Ramos (cell line): ENCODE measurements around the gene ZBTB46.

Source experiments
- in situ Hi-C: fragments of 300-500 bp; cut with MboI; formaldehyde crosslinking; loops from one replicate; pipeline ENCODE4 v1.14.3; 2022; ENCODE audit warnings: low sequenced_read_pairs; ENCODE audit not compliant: unreplicated experiment

ZBTB46 gene

DNA sequence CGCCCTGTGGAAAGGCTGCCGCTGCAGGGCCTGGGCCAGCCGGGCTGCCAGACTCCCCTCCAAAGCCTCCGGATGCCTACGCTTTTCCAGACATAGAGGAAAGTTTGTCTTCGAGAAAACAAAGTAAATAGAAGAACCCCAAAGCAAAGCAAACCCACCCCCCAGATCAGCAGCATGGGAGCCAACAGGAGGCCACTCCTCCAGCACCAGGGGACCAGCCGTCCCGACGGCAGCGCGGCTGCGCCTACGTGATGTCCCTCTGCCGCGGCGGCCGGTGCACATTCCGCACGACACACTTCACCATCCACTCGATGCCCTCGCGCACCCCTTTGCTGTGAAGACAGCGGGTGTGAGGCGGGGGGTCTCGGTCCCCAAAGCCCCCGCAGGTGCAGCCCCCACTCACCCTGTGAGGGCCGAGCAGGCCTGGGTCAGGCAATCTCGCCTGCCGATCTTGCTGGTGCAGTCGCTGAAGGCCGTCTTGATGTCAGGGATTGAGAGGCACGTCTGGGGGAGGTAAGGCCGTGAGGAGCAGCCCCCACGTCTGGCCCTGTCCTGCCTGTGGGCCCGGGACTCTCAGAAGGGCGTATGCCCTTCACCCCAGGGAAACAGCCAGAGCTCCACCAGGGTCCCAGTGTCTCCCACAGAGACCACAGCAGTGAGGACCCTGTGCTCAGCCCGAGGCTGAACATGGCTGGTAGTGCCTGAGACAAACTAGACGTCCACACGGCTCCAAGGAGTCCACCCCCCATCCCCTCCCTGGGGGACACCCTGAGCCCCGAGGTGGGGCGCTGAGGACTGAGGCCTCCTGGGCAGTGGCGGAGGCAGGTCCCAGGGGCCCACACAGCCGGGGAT lies 130.6 kb downstream of the ZBTB46 start:
- in situ Hi-C loops = loop anchor here (10.0 kb wide), 1 partner anchor 154 kb away; no protein-coding TSS in a partner anchor

DNA sequence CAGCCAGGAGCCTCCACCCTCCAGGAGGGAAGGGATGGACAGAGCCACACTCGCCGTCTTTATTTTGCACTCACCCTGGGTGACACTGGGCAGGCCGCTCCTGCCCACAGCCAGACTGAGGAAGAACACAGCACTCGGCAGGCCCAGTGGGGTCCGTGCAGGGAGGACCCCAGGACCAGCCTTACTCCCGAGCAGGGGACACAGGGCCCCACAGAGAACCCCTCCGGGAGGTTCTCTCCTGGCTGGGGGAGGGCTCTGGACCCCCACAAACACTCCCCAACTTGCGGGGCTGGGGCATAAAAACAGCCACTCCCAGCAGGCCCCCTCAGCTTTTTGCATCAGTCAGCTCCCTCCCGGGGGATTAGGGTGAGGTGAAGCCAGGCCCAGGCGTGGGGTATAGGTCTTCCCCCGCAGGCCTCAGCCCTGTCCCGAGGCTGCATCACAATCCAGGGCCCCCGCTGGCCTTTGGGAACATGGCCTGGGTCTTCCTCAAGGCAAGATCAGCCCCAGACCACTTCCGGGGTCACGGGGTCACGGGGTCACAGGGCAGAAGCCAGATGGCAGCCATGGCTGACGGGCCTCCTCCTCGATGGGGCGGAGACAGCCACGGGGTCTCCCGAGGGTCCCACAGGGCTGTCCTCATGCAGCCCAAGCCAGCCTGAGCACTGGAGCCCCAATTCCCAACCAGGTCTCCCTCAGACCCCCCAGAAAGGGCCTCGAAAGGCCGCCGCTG lies 131.4 kb downstream of the ZBTB46 start:
- in situ Hi-C loops = loop anchor here (10.0 kb wide), 1 partner anchor 155 kb away; no protein-coding TSS in a partner anchor

DNA sequence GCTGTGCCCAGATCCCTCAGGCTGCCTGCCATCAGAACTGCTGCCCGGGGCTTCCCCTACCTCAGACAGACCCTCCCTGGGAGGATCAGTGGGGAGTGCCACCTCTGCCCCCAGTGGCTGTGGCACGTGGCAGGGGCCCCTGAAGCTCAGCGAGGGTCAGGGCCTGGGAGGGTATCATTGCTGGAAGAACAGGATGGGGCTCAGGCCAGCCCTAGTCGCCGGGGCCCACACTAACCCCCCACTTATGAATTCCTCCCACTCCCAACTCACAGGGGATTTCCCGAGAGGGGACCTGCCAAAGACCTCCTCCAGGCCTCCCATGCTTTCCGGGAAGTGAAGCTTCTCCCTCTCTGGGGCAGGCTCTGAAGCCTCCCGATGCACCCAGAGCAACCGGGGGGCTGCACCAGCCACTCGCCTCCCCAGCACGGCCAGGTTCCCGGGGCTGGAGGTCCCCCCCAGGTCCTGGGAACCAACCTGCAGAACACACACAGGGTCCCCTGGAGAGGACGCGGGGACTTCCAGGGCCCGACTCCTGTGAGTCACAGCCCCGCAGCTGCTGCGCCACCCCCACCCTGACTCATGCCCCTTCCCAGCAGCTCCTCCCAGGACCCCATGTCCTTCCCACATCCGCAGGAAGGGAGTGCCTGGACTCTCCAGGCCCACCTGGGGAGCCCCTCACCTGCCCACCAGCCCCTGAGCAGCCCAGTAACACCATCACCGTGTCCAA lies 132.2 kb downstream of the ZBTB46 start:
- in situ Hi-C loops = no loop called here

DNA sequence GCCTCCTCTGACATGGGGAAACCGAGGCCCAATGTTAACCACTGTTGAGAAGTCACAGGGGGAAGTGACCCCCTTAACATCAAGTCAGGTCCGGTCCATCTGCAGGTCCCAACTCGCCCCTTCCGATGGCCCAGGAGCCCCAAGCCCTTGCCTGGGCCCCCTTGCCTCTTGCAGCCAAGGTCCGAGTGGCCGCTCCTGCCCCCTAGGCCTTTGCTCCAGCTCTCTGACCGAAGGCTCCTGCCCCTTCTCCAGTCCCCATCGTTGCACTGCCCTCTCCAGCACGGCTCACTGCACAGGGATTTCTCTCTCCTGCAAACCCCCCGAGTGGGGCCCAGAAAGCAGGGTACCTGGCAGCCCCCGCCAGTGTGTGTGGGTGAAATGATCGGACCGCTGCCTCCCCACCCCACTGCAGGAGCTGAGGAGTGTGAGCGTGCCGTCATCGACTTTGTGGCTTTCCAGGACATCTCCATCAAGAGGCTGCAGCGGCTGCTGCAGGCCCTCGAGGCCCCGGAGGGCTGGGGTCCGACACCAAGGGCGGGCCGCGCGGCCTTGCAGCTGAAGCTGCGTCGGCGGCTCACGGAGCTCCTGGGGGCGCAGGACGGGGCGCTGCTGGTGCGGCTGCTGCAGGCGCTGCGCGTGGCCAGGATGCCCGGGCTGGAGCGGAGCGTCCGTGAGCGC lies 133.1 kb downstream of the ZBTB46 start:
- in situ Hi-C loops = no loop called here

DNA sequence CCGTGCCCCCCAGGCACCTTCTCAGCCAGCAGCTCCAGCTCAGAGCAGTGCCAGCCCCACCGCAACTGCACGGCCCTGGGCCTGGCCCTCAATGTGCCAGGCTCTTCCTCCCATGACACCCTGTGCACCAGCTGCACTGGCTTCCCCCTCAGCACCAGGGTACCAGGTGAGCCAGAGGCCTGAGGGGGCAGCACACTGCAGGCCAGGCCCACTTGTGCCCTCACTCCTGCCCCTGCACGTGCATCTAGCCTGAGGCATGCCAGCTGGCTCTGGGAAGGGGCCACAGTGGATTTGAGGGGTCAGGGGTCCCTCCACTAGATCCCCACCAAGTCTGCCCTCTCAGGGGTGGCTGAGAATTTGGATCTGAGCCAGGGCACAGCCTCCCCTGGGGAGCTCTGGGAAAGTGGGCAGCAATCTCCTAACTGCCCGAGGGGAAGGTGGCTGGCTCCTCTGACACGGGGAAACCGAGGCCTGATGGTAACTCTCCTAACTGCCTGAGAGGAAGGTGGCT lies 133.7 kb downstream of the ZBTB46 start:
- in situ Hi-C loops = no loop called here

DNA sequence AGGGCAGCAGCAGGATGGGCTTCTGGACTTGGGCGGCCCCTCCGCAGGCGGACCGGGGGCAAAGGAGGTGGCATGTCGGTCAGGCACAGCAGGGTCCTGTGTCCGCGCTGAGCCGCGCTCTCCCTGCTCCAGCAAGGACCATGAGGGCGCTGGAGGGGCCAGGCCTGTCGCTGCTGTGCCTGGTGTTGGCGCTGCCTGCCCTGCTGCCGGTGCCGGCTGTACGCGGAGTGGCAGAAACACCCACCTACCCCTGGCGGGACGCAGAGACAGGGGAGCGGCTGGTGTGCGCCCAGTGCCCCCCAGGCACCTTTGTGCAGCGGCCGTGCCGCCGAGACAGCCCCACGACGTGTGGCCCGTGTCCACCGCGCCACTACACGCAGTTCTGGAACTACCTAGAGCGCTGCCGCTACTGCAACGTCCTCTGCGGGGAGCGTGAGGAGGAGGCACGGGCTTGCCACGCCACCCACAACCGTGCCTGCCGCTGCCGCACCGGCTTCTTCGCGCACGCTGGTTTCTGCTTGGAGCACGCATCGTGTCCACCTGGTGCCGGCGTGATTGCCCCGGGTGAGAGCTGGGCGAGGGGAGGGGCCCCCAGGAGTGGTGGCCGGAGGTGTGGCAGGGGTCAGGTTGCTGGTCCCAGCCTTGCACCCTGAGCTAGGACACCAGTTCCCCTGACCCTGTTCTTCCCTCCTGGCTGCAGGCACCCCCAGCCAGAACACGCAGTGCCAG lies 134.3 kb downstream of the ZBTB46 start, which contains the start of gene TNFRSF6B:
TSS of gene TNFRSF6B (plus strand) at position 25 of the 729 bp plus-strand sequence. CDS start at position 141, 116 bp downstream.
- in situ Hi-C loops = no loop called here

DNA sequence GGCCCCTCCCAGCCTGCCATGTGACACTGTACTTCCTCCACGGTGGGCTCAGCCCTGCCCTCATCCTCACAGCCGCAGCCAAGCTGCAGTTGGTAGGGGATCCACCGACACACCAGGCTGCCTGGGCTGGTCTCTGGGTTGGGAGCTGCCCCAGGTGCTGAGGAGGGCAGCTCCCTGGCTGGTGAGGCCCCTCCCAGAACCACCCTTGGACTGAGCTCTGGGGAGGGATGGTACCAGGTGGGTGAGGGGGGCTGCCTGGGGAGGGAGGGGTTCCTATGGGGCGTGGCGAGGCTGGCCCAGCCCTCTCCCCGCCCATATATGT lies 134.8 kb downstream of the ZBTB46 start:
- in situ Hi-C loops = no loop called here

DNA sequence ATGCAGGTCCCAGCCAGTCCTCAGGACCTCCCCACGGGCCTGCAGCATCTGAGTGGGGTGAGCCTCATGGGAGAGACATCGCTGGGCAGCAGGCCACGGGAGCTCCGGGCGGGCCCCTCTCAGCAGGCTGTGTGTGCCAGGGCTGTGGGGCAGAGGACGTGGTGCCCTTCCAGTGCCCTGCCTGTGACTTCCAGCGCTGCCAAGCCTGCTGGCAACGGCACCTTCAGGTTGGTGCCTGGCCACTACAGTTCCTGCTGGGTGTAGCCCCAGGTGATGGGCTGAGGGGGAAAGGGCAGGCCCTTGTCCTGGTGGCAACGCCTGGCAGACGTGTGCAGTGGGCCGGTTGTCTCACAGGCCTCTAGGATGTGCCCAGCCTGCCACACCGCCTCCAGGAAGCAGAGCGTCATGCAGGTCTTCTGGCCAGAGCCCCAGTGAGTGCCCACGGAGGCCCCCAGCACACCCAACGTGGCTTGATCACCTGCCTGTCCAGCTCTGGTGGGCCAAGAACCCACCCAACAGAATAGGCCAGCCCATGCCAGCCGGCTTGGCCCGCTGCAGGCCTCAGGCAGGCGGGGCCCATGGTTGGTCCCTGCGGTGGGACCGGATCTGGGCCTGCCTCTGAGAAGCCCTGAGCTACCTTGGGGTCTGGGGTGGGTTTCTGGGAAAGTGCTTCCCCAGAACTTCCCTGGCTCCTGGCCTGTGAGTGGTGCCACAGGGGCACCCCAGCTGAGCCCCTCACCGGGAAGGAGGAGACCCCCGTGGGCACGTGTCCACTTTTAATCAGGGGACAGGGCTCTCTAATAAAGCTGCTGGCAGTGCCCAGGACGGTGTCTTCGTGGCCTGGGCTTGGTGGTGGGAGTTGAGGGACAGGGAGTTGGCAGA lies 135.4 kb downstream of the ZBTB46 start:
- in situ Hi-C loops = no loop called here

DNA sequence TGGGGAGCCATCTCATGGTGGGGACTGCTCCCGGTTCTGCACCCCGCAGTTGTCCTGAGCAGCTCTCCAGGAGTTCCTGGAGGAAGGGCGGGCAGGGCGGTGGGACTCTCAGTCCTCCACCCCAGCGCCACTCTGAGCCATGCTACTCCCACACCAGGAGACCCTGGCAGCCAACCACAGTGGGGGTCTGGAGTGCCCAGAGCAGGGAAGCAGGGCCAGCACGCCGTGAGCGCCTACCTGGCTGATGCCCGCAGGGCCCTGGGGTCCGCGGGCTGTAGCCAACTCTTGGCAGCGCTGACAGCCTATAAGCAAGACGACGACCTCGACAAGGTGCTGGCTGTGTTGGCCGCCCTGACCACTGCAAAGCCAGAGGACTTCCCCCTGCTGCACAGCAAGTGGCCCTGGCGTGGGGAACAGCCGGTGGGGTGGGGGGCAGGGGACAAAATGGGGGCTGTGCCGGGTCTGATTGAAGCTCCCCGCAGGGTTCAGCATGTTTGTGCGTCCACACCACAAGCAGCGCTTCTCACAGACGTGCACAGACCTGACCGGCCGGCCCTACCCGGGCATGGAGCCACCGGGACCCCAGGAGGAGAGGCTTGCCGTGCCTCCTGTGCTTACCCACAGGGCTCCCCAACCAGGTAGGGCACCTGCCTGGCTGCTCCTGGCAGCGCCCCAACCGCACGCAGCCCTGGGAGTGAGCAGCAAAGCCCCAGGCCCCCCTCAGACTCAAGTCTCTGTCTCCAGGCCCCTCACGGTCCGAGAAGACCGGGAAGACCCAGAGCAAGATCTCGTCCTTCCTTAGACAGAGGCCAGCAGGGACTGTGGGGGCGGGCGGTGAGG lies 136.3 kb downstream of the ZBTB46 start:
- in situ Hi-C loops = no loop called here

DNA sequence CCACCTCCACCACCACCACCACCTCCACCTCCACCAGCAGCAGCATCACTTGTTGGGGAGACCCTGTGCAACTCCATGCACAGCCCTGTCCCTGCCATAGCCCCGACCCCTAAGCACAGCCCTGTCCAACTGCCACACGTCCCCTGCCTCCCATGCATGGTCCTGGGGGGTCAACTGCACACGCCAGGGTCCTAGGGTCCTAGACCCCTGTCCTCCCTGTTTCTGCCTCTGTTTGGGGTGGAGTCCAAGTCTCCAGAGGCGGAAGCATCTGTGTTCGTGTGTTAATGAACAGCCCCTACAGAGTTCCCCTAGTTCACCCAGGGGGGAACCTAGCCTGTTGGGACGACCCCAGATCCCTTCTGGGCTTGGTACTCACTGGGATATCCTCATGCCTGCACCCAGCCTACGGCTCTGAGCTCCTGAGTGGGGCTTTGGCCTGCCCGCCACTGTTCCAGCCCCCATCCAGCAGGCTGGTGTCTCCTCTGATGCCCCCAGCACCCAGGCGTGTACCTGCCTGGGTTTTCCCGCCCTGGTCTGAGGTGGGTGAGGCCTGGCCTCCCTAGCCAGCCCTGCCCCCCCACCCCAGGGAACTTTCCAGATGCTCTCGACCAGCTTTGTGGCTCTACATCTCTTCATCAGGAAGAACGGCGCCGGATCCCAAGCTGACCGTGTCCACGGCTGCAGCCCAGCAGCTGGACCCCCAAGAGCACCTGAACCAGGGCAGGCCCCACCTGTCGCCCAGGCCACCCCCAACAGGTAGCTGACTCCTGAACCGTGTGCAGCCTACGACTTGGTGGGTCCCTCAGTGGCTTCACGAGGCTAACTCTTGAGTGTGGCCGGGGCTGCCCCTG lies 137.1 kb downstream of the ZBTB46 start:
- in situ Hi-C loops = no loop called here
